Prostate gland (tissue), 2 donors: ENCODE measurements around the gene FOXS1.

Experiments used
- POLR2AphosphoS5 ChIP-seq: sonication (generic); formaldehyde crosslinking; IDR thresholded peaks from one replicate; pipeline ENCODE4 v1.6.1; 2017; ENCODE audit warnings: antibody characterized with exemption
- TF ChIP-seq, protein P1 (sequence below), 4 experiments: fragments of 200-600 bp in 2 of 4; fragments of 450-650 bp in 2 of 4; sonication (generic) in 2 of 4; IDR thresholded peaks; 1 replicate in 3 of 4; 2 replicates in 1 of 4; pipeline ENCODE4 v1.5.1; 2016 to 2019; ENCODE audit warnings: antibody characterized with exemption in 4 of 4, mild to moderate bottlenecking in 2 of 4, moderate library complexity in 2 of 4

DNA sequence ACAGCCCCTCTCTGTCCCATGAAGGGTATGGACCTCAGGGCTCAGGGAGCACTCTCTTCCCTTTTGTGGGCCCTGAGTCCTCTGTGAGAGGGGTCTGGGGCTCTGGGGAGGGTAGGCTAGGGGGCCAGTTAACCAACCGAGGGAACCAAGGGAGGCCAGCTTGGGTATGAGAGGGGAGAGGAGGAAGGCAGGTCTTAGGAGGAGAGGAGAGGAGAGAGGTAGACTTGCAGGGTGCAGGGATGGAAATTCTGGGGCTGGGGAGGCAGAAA is 24.2 kb upstream of the FOXS1 start:
- no peak for TF ChIP-seq POLR2AphosphoS5
- TF ChIP-seq, protein P1, sequence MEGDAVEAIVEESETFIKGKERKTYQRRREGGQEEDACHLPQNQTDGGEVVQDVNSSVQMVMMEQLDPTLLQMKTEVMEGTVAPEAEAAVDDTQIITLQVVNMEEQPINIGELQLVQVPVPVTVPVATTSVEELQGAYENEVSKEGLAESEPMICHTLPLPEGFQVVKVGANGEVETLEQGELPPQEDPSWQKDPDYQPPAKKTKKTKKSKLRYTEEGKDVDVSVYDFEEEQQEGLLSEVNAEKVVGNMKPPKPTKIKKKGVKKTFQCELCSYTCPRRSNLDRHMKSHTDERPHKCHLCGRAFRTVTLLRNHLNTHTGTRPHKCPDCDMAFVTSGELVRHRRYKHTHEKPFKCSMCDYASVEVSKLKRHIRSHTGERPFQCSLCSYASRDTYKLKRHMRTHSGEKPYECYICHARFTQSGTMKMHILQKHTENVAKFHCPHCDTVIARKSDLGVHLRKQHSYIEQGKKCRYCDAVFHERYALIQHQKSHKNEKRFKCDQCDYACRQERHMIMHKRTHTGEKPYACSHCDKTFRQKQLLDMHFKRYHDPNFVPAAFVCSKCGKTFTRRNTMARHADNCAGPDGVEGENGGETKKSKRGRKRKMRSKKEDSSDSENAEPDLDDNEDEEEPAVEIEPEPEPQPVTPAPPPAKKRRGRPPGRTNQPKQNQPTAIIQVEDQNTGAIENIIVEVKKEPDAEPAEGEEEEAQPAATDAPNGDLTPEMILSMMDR (IDR thresholded peaks at IDR 0.05) = no peak
